Neural crest cell (in vitro differentiated cells): ENCODE data around the gene GFOD1. TPM values are rescaled to one million over a fixed set of nuclear protein-coding genes. Genes with fewer than 3 reads are reported as not detected.

Experiments used
- DNase-seq: peaks from one replicate; pipeline ENCODE4 v3.0.0; 2021; ENCODE audit warnings: low read depth, mixed read lengths, low spot score
- H3K27ac Mint-ChIP-seq: one replicate; pipeline ENCODE4 v1.8.0; 2021; ENCODE audit warnings: mild to moderate bottlenecking, mixed read lengths; ENCODE audit not compliant: unreplicated experiment
- H3K27me3 Mint-ChIP-seq: 2 replicates; pipeline ENCODE4 v1.8.0; 2021; ENCODE audit warnings: low read depth, mild to moderate bottlenecking, mixed read lengths
- H3K36me3 Mint-ChIP-seq: 2 replicates; pipeline ENCODE4 v1.8.0; 2021; ENCODE audit warnings: low read depth, mild to moderate bottlenecking, mixed read lengths
- H3K4me1 Mint-ChIP-seq: 2 replicates; pipeline ENCODE4 v1.8.0; 2021; ENCODE audit warnings: mixed read lengths
- H3K4me3 Mint-ChIP-seq: one replicate; pipeline ENCODE4 v1.8.0; 2021; ENCODE audit warnings: mild to moderate bottlenecking, mixed read lengths
- H3K9me3 Mint-ChIP-seq: 2 replicates; pipeline ENCODE4 v1.8.0; 2021; ENCODE audit warnings: mixed read lengths
- CTCF ChIP-seq: fragments of 200-600 bp; sonication (generic); conservative IDR thresholded peaks from 2 replicates; pipeline ENCODE4 v1.5.0; 2021; ENCODE audit warnings: antibody characterized with exemption, mild to moderate bottlenecking
- total RNA-seq: library from RNA; stranded (reverse); gene quantifications from 2 replicates; pipeline ENCODE4 v1.2.1, GENCODE V29; 2021

GFOD1 gene
- total RNA-seq, 1 donor from 2014 or later: 2.2 TPM

- no peaks in the 10 kb centered on the region for H3K9me3 Mint-ChIP-seq
- peak; percentile 88 for TF ChIP-seq CTCF
- DNase-seq: peak; percentile 93
- H3K36me3 Mint-ChIP-seq: peaks cover 2% of the 10 kb centered on the region
- no peak overlapping the region for H3K27ac Mint-ChIP-seq
- peaks cover 13% of the 10 kb centered on the region for H3K27me3 Mint-ChIP-seq
- peak overlapping the region; percentile 20 for H3K4me3 Mint-ChIP-seq
- peaks cover 5% of the 10 kb centered on the region for H3K4me1 Mint-ChIP-seq
Observed at GRCh38 chr6:13336553-13336952, 150.8 kb downstream of the GFOD1 start.

GRCh38 chr6:13334953-13335352 lies 152.4 kb downstream of the GFOD1 start:
- Mint-ChIP-seq H3K27ac (peak overlapping the region; percentile 58), H3K36me3 (no peaks in the 10 kb centered on the region), H3K4me3 (no peak overlapping the region), H3K4me1 (peaks cover 5% of the 10 kb centered on the region), H3K9me3 (no peaks in the 10 kb centered on the region), H3K27me3 (peaks cover 8% of the 10 kb centered on the region)
- no peak for TF ChIP-seq CTCF
- no peak for DNase-seq

GRCh38 chr6:13332349-13332706 lies 155.1 kb downstream of the GFOD1 start:
- Mint-ChIP-seq H3K9me3 (no peaks in the 10 kb centered on the region), H3K27ac (no peak overlapping the region), H3K4me1 (peaks cover 19% of the 10 kb centered on the region), H3K27me3 (no peaks in the 10 kb centered on the region), H3K4me3 (no peak overlapping the region), H3K36me3 (no peaks in the 10 kb centered on the region)
- TF ChIP-seq CTCF: no peak
- DNase-seq: no peak

GRCh38 chr6:13331516-13332348 lies 155.7 kb downstream of the GFOD1 start:
- Mint-ChIP-seq H3K27ac (no peak overlapping the region), H3K36me3 (no peaks in the 10 kb centered on the region), H3K4me1 (peaks cover 24% of the 10 kb centered on the region), H3K27me3 (no peaks in the 10 kb centered on the region), H3K4me3 (peak overlapping the region; percentile 50), H3K9me3 (no peaks in the 10 kb centered on the region)
- DNase-seq: no peak
- TF ChIP-seq CTCF: peak; percentile 76

GRCh38 chr6:13328875-13329183 lies 158.6 kb downstream of the GFOD1 start:
- H3K36me3 Mint-ChIP-seq: peaks cover 2% of the 10 kb centered on the region
- peak overlapping the region; percentile 95 for H3K27ac Mint-ChIP-seq
- H3K9me3 Mint-ChIP-seq: no peaks in the 10 kb centered on the region
- H3K27me3 Mint-ChIP-seq: no peaks in the 10 kb centered on the region
- TF ChIP-seq CTCF: no peak
- H3K4me1 Mint-ChIP-seq: peaks cover 28% of the 10 kb centered on the region
- DNase-seq: no peak
- peak overlapping the region; percentile 98 for H3K4me3 Mint-ChIP-seq
